Skin of body (tissue), 3 donors: Measurements from ENCODE around the gene WDR74. TPM values are rescaled to one million over a fixed set of nuclear protein-coding genes. Genes with fewer than 3 reads are reported as not detected.

Experiments used
- DNase-seq: peaks from one replicate; lab custom pipeline; 2025; lab: John Stamatoyannopoulos, UW
- small RNA-seq: library from RNA; depleted of rRNA; stranded (forward); fragments of <200 nt; gene quantifications from one replicate; pipeline ENCODE3, GENCODE V24; 2014; ENCODE audit warnings: low replicate concordance
- total RNA-seq: library from RNA; depleted of rRNA; stranded (reverse); fragments of >200 nt; gene quantifications from one replicate; pipeline ENCODE4 v1.2.3, GENCODE V29; 2014

WDR74 gene
- total RNA-seq, 1 donor from 2014 or later = 36.1 TPM

DNA sequence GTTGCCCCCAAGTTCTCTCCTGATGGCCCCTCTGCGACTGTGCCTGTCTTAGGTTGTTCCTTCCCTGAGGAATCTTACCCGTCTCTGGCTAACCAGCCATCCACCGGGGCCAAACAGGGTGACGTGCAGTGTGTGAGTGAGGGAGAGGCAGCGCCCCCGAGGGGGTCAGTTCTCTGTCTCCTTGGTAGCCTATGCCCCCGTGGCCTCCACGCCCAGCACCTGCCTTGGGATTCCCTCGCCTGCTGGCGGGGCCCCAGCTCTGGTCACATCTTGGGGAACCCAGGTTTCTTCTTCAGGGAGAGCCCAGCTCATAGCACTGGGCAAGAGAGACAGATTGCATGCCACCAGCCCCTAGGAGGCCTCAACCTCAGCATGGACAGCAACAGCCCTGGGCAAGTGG is 39.9 kb downstream of the WDR74 start:
- no peak for DNase-seq

DNA sequence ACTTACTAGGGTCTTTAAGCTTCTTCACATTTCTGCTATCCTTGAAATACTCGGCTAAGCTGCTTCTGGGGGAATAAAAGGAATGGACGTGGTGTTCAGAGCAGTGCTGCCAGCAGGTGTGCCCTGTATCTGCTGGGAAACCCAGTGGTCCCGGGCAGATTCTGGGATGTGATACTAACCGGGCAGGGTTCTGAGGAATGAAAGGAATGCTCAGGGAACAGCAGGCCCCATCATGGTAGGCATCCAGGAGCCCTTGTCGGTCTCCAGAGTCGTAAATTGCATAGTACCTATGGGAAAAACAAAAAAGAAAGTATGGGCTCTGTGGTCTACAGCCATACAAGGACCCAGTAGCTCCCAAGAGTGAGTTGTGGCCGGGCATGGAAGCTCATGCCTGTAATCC is 43.1 kb downstream of the WDR74 start:
- DNase-seq = no peak

GRCh38 chr11:62794201-62794775 is 45.1 kb downstream of the WDR74 start:
- no peak for DNase-seq

- no peak for DNase-seq
These were observed 47.2 kb downstream of the WDR74 start for GRCh38 chr11:62792202-62792575.

DNA sequence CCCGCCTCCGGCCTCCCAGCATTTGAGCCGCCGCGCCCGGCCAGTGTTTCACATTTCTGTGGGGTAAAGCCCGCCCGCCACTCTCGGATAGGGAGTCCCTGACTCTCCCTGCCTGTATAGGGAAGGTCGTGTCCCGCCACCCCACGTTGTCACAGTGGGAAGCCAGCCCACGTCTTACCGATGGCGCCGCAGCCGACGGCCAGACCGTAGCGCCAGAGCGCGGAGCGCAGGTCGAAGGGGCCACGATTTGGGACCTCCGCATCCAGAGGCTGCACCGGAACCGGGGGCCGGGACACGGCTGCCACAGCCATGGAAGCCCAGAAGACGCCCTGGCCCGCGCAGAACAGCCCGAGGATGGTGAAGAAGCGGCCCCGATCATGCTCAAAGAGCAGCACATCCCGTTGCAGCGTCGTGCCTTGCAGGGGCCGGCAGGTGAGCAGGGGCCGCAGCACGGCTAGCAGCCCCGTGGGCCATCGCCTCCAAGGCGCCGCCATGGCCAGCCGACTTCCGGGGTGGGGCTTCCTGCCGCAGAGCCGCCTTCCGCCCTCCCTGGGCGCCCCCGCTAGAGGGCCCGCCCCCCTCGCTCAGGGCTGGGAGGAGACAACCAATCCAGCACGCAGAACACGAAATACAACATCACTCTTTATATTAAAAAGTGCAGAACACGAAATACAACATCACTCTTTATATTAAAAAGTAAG is 47.7 kb downstream of the WDR74 start, which contains the start of gene TMEM223:
TMEM223 (minus strand) TSS at position 506 of the 701 bp plus-strand sequence; CDS start at position 494, 12 bp downstream.
- DNase-seq = peak; percentile 80

- no peak for DNase-seq
These were observed 49.8 kb downstream of the WDR74 start for GRCh38 chr11:62789576-62789975.

GRCh38 chr11:62788991-62789390 is 50.4 kb downstream of the WDR74 start:
- no peak for DNase-seq

- DNase-seq = peak; percentile 97
These were observed 52.2 kb downstream of the WDR74 start, which contains the start of gene TMEM179B for GRCh38 chr11:62787005-62787759. Gene TMEM179B (plus strand): TSS chr11:62787402. CDS start chr11:62787432, 30 bp downstream.

DNA sequence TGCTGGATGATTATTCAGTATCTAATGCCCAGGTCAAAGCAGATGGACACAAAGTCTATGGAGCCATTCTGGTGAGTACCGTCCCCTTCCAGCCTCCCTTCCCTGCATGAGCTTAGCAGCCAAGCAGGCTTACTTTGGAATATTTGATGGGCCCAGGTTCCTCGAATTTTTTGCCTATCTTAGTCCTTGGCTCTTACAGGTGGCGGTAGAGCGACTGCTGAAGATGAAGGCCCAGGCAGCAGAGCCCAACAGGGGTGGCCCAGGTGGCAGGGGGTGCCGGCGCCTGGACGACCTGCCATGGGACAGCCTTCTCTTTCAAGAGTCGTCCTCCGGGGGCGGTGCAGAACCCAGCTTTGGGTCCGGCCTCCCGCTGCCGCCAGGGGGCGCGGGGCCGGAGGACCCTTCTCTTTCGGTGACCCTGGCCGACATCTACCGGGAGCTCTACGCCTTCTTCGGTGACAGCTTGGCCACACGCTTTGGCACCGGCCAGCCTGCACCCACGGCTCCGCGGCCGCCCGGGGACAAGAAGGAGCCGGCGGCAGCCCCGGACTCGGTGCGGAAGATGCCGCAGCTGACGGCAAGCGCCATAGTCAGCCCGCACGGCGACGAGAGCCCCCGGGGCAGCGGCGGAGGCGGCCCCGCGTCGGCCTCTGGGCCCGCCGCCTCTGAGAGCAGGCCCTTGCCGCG is 52.9 kb downstream of the WDR74 start:
- DNase-seq = peak; percentile 70

Small RNA genes within 50 kb of the gene (small RNA-seq; reads per million reads assigned to genes)
- 0.17 reads per million for gene MIR6514
- not detected for gene RF00099
- gene RNU6-118P = not detected
- gene SNORD22 = not detected
- not detected for gene SNORD26
- gene SNORD27 = not detected
- not detected for gene SNORD28
- 521 reads per million, percentile 98 among the genes with 10 or more reads in this experiment for gene SNORD30

Other genes with a start within 250 kb of the WDR74 start
- 4.1 TPM for gene TUT1, start 248.1 kb downstream of the WDR74 start, total RNA-seq
- 78.4 TPM for gene MTA2, start 237.7 kb downstream of the WDR74 start, total RNA-seq
- gene EML3, start 226.8 kb downstream of the WDR74 start, total RNA-seq = 14.6 TPM
- gene ROM1, start 226.3 kb downstream of the WDR74 start, total RNA-seq = 1.5 TPM
- gene B3GAT3, start 217.6 kb downstream of the WDR74 start, total RNA-seq = 12.5 TPM
- 103 TPM for gene GANAB, start 193.0 kb downstream of the WDR74 start, total RNA-seq
- 8.5 TPM for gene INTS5, start 186.3 kb downstream of the WDR74 start, total RNA-seq
- 23.7 TPM for gene C11orf98, start 174.4 kb downstream of the WDR74 start, total RNA-seq
- gene CSKMT, start 174.3 kb downstream of the WDR74 start, total RNA-seq = 9.9 TPM
- gene UQCC3, start 167.9 kb downstream of the WDR74 start, total RNA-seq = 5.6 TPM
- 6.4 TPM for gene LBHD1, start 167.3 kb downstream of the WDR74 start, total RNA-seq
- 57.2 TPM for gene UBXN1, start 160.5 kb downstream of the WDR74 start, total RNA-seq
- 12.7 TPM for gene LRRN4CL, start 150.1 kb downstream of the WDR74 start, total RNA-seq
- gene BSCL2, start 132.2 kb downstream of the WDR74 start, total RNA-seq = 21.6 TPM
- gene GNG3, start 131.9 kb downstream of the WDR74 start, total RNA-seq = not detected
- gene HNRNPUL2, start 112.1 kb downstream of the WDR74 start, total RNA-seq = 33.3 TPM
- gene TTC9C, start 111.1 kb downstream of the WDR74 start, total RNA-seq = 23.9 TPM
- 7.0 TPM for gene ZBTB3, start 85.4 kb downstream of the WDR74 start, total RNA-seq
- gene POLR2G, start 78.0 kb downstream of the WDR74 start, total RNA-seq = 53.7 TPM
- gene TAF6L, start 68.2 kb downstream of the WDR74 start, total RNA-seq = 13.8 TPM
- 16.9 TPM for gene TMEM179B, start 52.2 kb downstream of the WDR74 start, total RNA-seq
- 9.3 TPM for gene TMEM223, start 47.6 kb downstream of the WDR74 start, total RNA-seq
- 33.4 TPM for gene NXF1, start 34.1 kb downstream of the WDR74 start, total RNA-seq
- 38.2 TPM for gene STX5, start 7.5 kb downstream of the WDR74 start, total RNA-seq
- not detected for gene TEX54, start 6.7 kb downstream of the WDR74 start, total RNA-seq
- 124 TPM for gene SLC3A2, start 41.3 kb upstream of the WDR74 start, total RNA-seq
- 0.69 TPM for gene CHRM1, start 81.8 kb upstream of the WDR74 start, total RNA-seq
- not detected for gene SLC22A6, start 145.4 kb upstream of the WDR74 start, total RNA-seq
- gene SLC22A8, start 176.3 kb upstream of the WDR74 start, total RNA-seq = not detected